K562 (cell line): ENCODE data around the gene RBM34. TPM values are rescaled to one million over a fixed set of nuclear protein-coding genes. Genes with fewer than 3 reads are reported as not detected.
A peak's percentile ranks its signal among the peaks of the same experiment; 100 is the strongest.

ENCODE experiments used
- microRNA-seq: library from miRNA; unstranded; fragments of <30 nt; microRNA quantifications from one replicate; pipeline ENCODE4, GENCODE V29; 2018; ENCODE audit warnings: borderline microRNAs expressed
- polyA plus RNA-seq, 8 experiments: library from polyadenylated mRNA; depleted of rRNA in 4 of 8; stranded (reverse) in 5 of 8; unstranded in 3 of 8; fragments of >200 nt; fragmentation: Nextera tagmentation in 2 of 8; fragmentation: Illumina TruSeq in 1 of 8; extraction: Ambion mirVana in 2 of 8; extraction: Trizol in 1 of 8; gene quantifications; 2 replicates each; pipeline versions ENCODE4 v1.2.1 to v1.2.3, GENCODE V29; 2011 to 2014; ENCODE audit warnings: inconsistent platforms in 1 of 8, missing spikeins in 1 of 8
- small RNA-seq: library from RNA; depleted of rRNA; stranded (forward); fragments of <200 nt; gene quantifications from one replicate; pipeline ENCODE3, GENCODE V24; 2014
- total RNA-seq, 7 experiments: library from RNA; depleted of rRNA in 6 of 7; stranded (reverse); fragments of >200 nt in 6 of 7; fragmentation: Illumina TruSeq in 2 of 7; extraction: Trizol in 2 of 7; gene quantifications; 2 replicates each; pipeline versions ENCODE4 v1.2.1 to v1.2.3, GENCODE V29; 2011 to 2021; ENCODE audit warnings: low replicate concordance in 1 of 7

The RBM34 gene
- total and polyA plus RNA-seq, 9 of the 15 experiments (the other 6 are each of a cell fraction or from before 2014, with no cell fraction given), result 64.0 to 178 (median 124) TPM

Small RNA genes lying within 50 kb of the gene (microRNA-seq; reads per million reads assigned to microRNA genes)
- gene MIR4753, result 1.5 reads per million, percentile 19 among the genes with 10 or more reads in this experiment

Small RNA genes lying within 50 kb of the gene (small RNA-seq; reads per million reads assigned to genes)
- gene AL732292.1 (not detected), gene MIR4753 (0.29 reads per million), gene SNORA14B (4.8 reads per million, percentile 92 among the genes with 10 or more reads in this experiment)

Other genes with a start within 250 kb of the RBM34 start
- 136 and 154 TPM in 2 replicates for gene TOMM20, start 32.4 kb downstream of the RBM34 start, total RNA-seq (2014; rRNA removed)
- gene TOMM20, start 32.4 kb downstream of the RBM34 start, total RNA-seq (2014; rRNA removed; fragmentation: Illumina TruSeq; extraction: Trizol), result 165 and 211 TPM in 2 replicates
- 124 and 131 TPM in 2 replicates for gene TOMM20, start 32.4 kb downstream of the RBM34 start, total RNA-seq (2015; rRNA removed; fragmentation: Illumina TruSeq; extraction: Trizol)
- 222 and 252 TPM in 2 replicates for gene TOMM20, start 32.4 kb downstream of the RBM34 start, total RNA-seq (2021)
- gene TOMM20, start 32.4 kb downstream of the RBM34 start, polyA plus RNA-seq (2011; rRNA removed), result 334 and 469 TPM in 2 replicates
- gene TOMM20, start 32.4 kb downstream of the RBM34 start, polyA plus RNA-seq (2014; fragmentation: Illumina TruSeq; extraction: Trizol), result 231 and 254 TPM in 2 replicates
- gene TOMM20, start 32.4 kb downstream of the RBM34 start, polyA plus RNA-seq (2014; fragmentation: Nextera tagmentation; extraction: Ambion mirVana), result 100 to 1,000 TPM in 1 of 2 experiments, 10 to 100 TPM in 1; 70.6 to 102 TPM
- 159 and 165 TPM in 2 replicates for gene TOMM20, start 32.4 kb downstream of the RBM34 start, polyA plus RNA-seq (2014; rRNA removed)
- 23.6 and 37.2 TPM in 2 replicates for gene ARID4B, start 166.9 kb upstream of the RBM34 start, total RNA-seq (2014; rRNA removed)
- 37.9 and 42.9 TPM in 2 replicates for gene ARID4B, start 166.9 kb upstream of the RBM34 start, total RNA-seq (2014; rRNA removed; fragmentation: Illumina TruSeq; extraction: Trizol)
- gene ARID4B, start 166.9 kb upstream of the RBM34 start, total RNA-seq (2015; rRNA removed; fragmentation: Illumina TruSeq; extraction: Trizol), result 33.3 and 38.9 TPM in 2 replicates
- 24.2 and 24.4 TPM in 2 replicates for gene ARID4B, start 166.9 kb upstream of the RBM34 start, total RNA-seq (2021)
- 12.3 and 17.7 TPM in 2 replicates for gene ARID4B, start 166.9 kb upstream of the RBM34 start, polyA plus RNA-seq (2011; rRNA removed)
- gene ARID4B, start 166.9 kb upstream of the RBM34 start, polyA plus RNA-seq (2014; fragmentation: Illumina TruSeq; extraction: Trizol), result 16.9 and 18.5 TPM in 2 replicates
- 10 to 100 TPM in 1 of 2 experiments, 1 to 10 TPM in 1; 8.4 to 11.8 TPM for gene ARID4B, start 166.9 kb upstream of the RBM34 start, polyA plus RNA-seq (2014; fragmentation: Nextera tagmentation; extraction: Ambion mirVana)
- gene ARID4B, start 166.9 kb upstream of the RBM34 start, polyA plus RNA-seq (2014; rRNA removed), result 13.1 and 14.3 TPM in 2 replicates
- 18.8 and 29.7 TPM in 2 replicates for gene GGPS1, start 167.3 kb upstream of the RBM34 start, total RNA-seq (2014; rRNA removed)
- gene GGPS1, start 167.3 kb upstream of the RBM34 start, total RNA-seq (2014; rRNA removed; fragmentation: Illumina TruSeq; extraction: Trizol), result 50.3 and 66.8 TPM in 2 replicates
- gene GGPS1, start 167.3 kb upstream of the RBM34 start, total RNA-seq (2015; rRNA removed; fragmentation: Illumina TruSeq; extraction: Trizol), result 35.6 and 36.7 TPM in 2 replicates
- gene GGPS1, start 167.3 kb upstream of the RBM34 start, total RNA-seq (2021), result 56.3 and 59.1 TPM in 2 replicates
- 79.2 and 98.2 TPM in 2 replicates for gene GGPS1, start 167.3 kb upstream of the RBM34 start, polyA plus RNA-seq (2011; rRNA removed)
- gene GGPS1, start 167.3 kb upstream of the RBM34 start, polyA plus RNA-seq (2014; fragmentation: Illumina TruSeq; extraction: Trizol), result 70.4 and 72.1 TPM in 2 replicates
- 100 to 1,000 TPM in 1 of 2 experiments, 10 to 100 TPM in 1; 97.8 to 104 TPM for gene GGPS1, start 167.3 kb upstream of the RBM34 start, polyA plus RNA-seq (2014; fragmentation: Nextera tagmentation; extraction: Ambion mirVana)
- 45.5 and 47.2 TPM in 2 replicates for gene GGPS1, start 167.3 kb upstream of the RBM34 start, polyA plus RNA-seq (2014; rRNA removed)
- gene TBCE, start 206.2 kb upstream of the RBM34 start, total RNA-seq (2014; rRNA removed), result 60.0 and 63.6 TPM in 2 replicates
- gene TBCE, start 206.2 kb upstream of the RBM34 start, total RNA-seq (2014; rRNA removed; fragmentation: Illumina TruSeq; extraction: Trizol), result 92.1 and 99.9 TPM in 2 replicates
- 78.3 and 87.9 TPM in 2 replicates for gene TBCE, start 206.2 kb upstream of the RBM34 start, total RNA-seq (2015; rRNA removed; fragmentation: Illumina TruSeq; extraction: Trizol)
- 52.6 and 65.2 TPM in 2 replicates for gene TBCE, start 206.2 kb upstream of the RBM34 start, total RNA-seq (2021)
- 61.7 and 87.9 TPM in 2 replicates for gene TBCE, start 206.2 kb upstream of the RBM34 start, polyA plus RNA-seq (2011; rRNA removed)
- gene TBCE, start 206.2 kb upstream of the RBM34 start, polyA plus RNA-seq (2014; fragmentation: Illumina TruSeq; extraction: Trizol), result 68.8 and 81.8 TPM in 2 replicates
- 10 to 100 TPM; 59.0 to 89.8 TPM for gene TBCE, start 206.2 kb upstream of the RBM34 start, polyA plus RNA-seq (2014; fragmentation: Nextera tagmentation; extraction: Ambion mirVana)
- 79.5 and 82.1 TPM in 2 replicates for gene TBCE, start 206.2 kb upstream of the RBM34 start, polyA plus RNA-seq (2014; rRNA removed)